Body of pancreas (tissue), 4 donors: Measurements from ENCODE around the gene LCT. TPM values are rescaled to one million over a fixed set of nuclear protein-coding genes. Genes with fewer than 3 reads are reported as not detected.

ENCODE experiments used
- ATAC-seq: fragments of 150-250 bp; one replicate; pipeline ENCODE4 v1.9.1; 2016
- DNase-seq, 4 donors: peaks; one replicate each; pipeline ENCODE4 v3.0.0-alpha.2; 2019
- H3K27ac ChIP-seq, 4 donors: fragments of 200-600 bp; sonication (generic); 1 replicate in 3 of 4; 2 replicates in 1 of 4; pipeline versions ENCODE4 v1.5.1 to v1.6.1; 2016 to 2019; ENCODE audit warnings: mild to moderate bottlenecking in 1 of 4, mixed read lengths in 1 of 4, moderate library complexity in 1 of 4
- H3K27me3 ChIP-seq, 2 donors: fragments of 200-600 bp; sonication (generic); one replicate each; pipeline ENCODE4 v1.6.0; 2016; ENCODE audit warnings: mild to moderate bottlenecking in 1 of 2
- H3K36me3 ChIP-seq, 2 donors: fragments of 200-600 bp; sonication (generic); replicated peaks in 1 of 2; 2 replicates each; pipeline ENCODE4 v1.5.1; 2016; ENCODE audit warnings: low read depth in 2 of 2; ENCODE audit not compliant: insufficient read depth in 1 of 2
- H3K4me1 ChIP-seq: fragments of 200-600 bp; sonication (generic); one replicate; pipeline ENCODE4 v1.6.0; 2016
- H3K4me3 ChIP-seq, 2 donors: fragments of 200-600 bp; sonication (generic); 1 replicate in 1 of 2; 2 replicates in 1 of 2; pipeline ENCODE4 v1.5.1; 2016 to 2019
- H3K9me3 ChIP-seq, 3 donors: fragments of 200-600 bp; sonication (generic); 1 replicate in 2 of 3; 2 replicates in 1 of 3; pipeline ENCODE4 v1.5.1; 2016
- POLR2A ChIP-seq, 3 donors: fragments of 450-650 bp; IDR thresholded peaks; one replicate each; pipeline ENCODE4 v1.6.1; 2016; ENCODE audit warnings: antibody characterized with exemption in 3 of 3, mild to moderate bottlenecking in 2 of 3
- WGBS, 2 donors: methylation state at CpG; one replicate each; pipeline ENCODE4 v1.1.5; 2017; 5-methylcytosine and 5-hydroxymethylcytosine counted together
- intact Hi-C: fragments of 100-400 bp; cut with DNase I; formaldehyde crosslinking; loops from one replicate; pipeline ENCODE4 v1.15.1; 2023
- small RNA-seq: library from RNA; depleted of rRNA; stranded (forward); fragments of <200 nt; gene quantifications from one replicate; pipeline ENCODE3, GENCODE V24; 2016
- total RNA-seq, 2 donors: library from RNA; depleted of rRNA; stranded (reverse); fragments of >200 nt; gene quantifications; one replicate each; pipeline ENCODE4 v1.1.0, GENCODE V29; 2016
- TF ChIP-seq, protein P1 (sequence below), 7 experiments: fragments of 450-650 bp in 4 of 7; fragments of 200-600 bp in 3 of 7; sonication (generic) in 3 of 7; IDR thresholded peaks; one replicate each; pipeline ENCODE4 v1.5.1; 2016 to 2019; ENCODE audit warnings: antibody characterized with exemption in 7 of 7

LCT gene
- total RNA-seq, 2 donors from 2014 or later, result not detected

DNA sequence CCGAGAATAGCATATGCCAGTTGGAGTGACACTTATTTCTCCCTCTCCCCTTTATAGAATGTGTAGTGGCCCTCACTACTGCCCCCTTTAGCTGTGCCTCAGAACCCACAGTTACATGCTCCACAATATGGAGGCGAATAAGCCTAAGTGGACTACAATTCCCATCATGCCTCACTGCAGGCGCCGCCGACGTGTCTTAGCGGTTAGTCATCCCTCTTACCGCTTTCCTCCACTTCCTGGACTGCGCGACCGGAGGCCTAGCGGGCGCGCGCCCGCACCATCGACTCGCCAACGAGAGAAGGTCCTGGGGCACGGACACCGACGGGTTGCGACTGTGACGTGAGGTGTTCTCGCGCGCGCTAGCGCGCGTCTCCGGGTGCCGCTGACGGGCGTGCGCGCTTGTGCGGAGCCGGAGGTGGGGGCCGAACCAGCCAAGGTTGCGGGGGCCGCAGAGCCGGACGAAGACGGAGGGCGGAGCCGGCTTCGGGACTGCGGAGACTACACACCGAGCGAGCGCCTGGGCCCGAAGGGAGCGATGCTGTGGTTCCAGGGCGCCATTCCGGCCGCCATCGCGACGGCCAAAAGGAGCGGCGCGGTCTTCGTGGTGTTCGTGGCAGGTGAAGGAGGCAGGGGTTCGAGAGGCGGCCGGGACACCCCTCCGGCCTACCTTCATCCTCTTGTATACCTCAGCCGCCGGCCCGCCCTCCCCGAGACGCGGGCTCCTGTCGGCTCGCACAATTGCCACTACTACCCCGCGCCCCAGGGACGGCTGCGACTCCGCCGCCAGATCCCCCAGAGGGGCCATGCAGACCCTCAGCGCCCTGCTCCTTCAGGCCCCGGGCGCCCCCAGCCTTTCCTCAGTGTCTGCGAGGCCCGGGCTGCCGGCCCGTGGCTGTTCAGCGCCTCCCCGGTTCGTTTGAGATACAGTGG is 95.3 kb downstream of the LCT start, which contains the start of gene UBXN4:
TSS of gene UBXN4 (plus strand) at position 461 of the 930 bp plus-strand sequence. CDS start at position 536, 75 bp downstream.
- ATAC-seq (peak; percentile 96), DNase-seq (peak; percentile 97 to 99 (median 98))
- TF ChIP-seq, protein P1, sequence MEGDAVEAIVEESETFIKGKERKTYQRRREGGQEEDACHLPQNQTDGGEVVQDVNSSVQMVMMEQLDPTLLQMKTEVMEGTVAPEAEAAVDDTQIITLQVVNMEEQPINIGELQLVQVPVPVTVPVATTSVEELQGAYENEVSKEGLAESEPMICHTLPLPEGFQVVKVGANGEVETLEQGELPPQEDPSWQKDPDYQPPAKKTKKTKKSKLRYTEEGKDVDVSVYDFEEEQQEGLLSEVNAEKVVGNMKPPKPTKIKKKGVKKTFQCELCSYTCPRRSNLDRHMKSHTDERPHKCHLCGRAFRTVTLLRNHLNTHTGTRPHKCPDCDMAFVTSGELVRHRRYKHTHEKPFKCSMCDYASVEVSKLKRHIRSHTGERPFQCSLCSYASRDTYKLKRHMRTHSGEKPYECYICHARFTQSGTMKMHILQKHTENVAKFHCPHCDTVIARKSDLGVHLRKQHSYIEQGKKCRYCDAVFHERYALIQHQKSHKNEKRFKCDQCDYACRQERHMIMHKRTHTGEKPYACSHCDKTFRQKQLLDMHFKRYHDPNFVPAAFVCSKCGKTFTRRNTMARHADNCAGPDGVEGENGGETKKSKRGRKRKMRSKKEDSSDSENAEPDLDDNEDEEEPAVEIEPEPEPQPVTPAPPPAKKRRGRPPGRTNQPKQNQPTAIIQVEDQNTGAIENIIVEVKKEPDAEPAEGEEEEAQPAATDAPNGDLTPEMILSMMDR (IDR thresholded peaks at IDR 0.05), result peak in 5 of 7 experiments; percentile 11 to 52 (median 41)
- peak; percentile 95 for TF ChIP-seq POLR2A (IDR thresholded peaks at IDR 0.05)
- no peaks in the 10 kb centered on the region for H3K9me3 ChIP-seq
- peak within 1 kb of the TSS; percentile 96 to 100 (median 98) for H3K27ac ChIP-seq
- intact Hi-C loops, result no loop called here
- peak within 1 kb of the TSS; percentile 75 to 85 for H3K4me3 ChIP-seq
- no peaks in the 10 kb centered on the region for H3K27me3 ChIP-seq
- H3K4me1 ChIP-seq, result peaks cover 16% of the 10 kb centered on the region
- WGBS, 2 donors, result 0 to 1% methylated on average over 19 to 89 of the region's 93 CpGs
- no peaks in the 10 kb centered on the region for H3K36me3 ChIP-seq

DNA sequence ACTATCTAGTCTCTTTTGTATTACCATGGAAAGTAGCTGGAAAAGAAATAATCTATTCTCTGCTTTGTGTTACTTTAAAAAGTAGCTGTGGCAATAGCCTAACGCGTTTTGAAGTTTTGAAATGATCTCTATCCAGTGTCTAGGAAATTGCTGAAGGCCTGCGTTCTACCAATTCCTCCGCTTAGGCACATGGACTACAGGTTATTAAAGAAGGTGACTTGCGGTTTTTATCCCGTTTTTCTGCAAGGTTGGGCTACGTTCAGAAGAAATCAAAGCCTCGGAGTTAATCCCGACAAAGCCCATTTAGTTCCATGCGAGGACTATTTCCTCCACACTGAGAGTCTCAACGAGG is 96.0 kb downstream of the LCT start:
- DNase-seq (no peak), ATAC-seq (no peak)
- no peak for TF ChIP-seq POLR2A (IDR thresholded peaks at IDR 0.05)
- TF ChIP-seq, protein P1 (IDR thresholded peaks at IDR 0.05), result no peak
- no peaks in the 10 kb centered on the region for H3K36me3 ChIP-seq
- 70 to 74% methylated on average over 11 of the region's 11 CpGs for WGBS, 2 donors
- peak overlapping the region; percentile 96 to 100 (median 98) for H3K27ac ChIP-seq
- H3K27me3 ChIP-seq, result no peaks in the 10 kb centered on the region
- no peak overlapping the region for H3K4me3 ChIP-seq
- intact Hi-C loops, result no loop called here
- no peaks in the 10 kb centered on the region for H3K9me3 ChIP-seq
- peaks cover 16% of the 10 kb centered on the region for H3K4me1 ChIP-seq

DNA sequence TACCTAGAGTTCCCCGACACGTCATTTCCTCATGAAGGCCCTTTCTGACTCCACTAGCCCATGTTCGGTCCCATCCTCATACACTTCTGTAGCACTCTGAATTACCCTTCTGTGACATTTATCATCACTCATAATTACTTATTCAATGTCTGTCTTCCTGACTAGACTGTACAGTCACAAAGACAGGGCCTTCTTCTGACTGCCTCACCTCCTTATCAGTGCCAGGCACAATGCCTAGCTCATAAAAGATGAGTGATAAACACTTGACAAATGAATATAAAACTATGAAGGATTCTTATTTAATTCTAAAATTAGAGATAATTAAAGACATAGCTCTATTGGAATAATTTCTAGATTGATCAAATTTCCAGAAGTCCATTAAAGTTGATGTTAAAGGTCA is 96.8 kb downstream of the LCT start:
- 93 to 94% methylated on average over 3 of the region's 3 CpGs for WGBS, 2 donors
- ATAC-seq (no peak), DNase-seq (no peak)
- H3K4me1 ChIP-seq, result peaks cover 16% of the 10 kb centered on the region
- H3K4me3 ChIP-seq, result no peak overlapping the region
- TF ChIP-seq POLR2A (IDR thresholded peaks at IDR 0.05), result no peak
- TF ChIP-seq, protein P1 (IDR thresholded peaks at IDR 0.05), result no peak
- no peaks in the 10 kb centered on the region for H3K36me3 ChIP-seq
- H3K9me3 ChIP-seq, result no peaks in the 10 kb centered on the region
- H3K27ac ChIP-seq, result no peak overlapping the region
- intact Hi-C loops, result no loop called here
- no peaks in the 10 kb centered on the region for H3K27me3 ChIP-seq

Small RNA genes within 50 kb of the gene (small RNA-seq; reads per million reads assigned to genes)
- not detected for gene RF00019

Other genes starting within 250 kb of the LCT start
- gene UBXN4, start 95.3 kb downstream of the LCT start, total RNA-seq, result 10 to 100 TPM; 55.7 to 70.3 TPM
- 1 to 10 TPM; 1.0 to 4.9 TPM for gene MCM6, start 39.3 kb upstream of the LCT start, total RNA-seq
- 10 to 100 TPM; 22.1 to 29.3 TPM for gene DARS1, start 148.4 kb upstream of the LCT start, total RNA-seq